IMR-90 (cell line): ENCODE data around the gene MRPL50. TPM values are rescaled to one million over a fixed set of nuclear protein-coding genes. Genes with fewer than 3 reads are reported as not detected.

Experiments
- ATAC-seq: fragments of 200-7000 bp; cut with Tn5 transposase; 2 replicates; pipeline ENCODE4 v1.9.1; 2020; ENCODE audit warnings: low read depth, mild to moderate bottlenecking, moderate library complexity
- BruUV-seq: library from RNA; stranded (reverse); fragments of 400-500 nt; replicated peaks from 2 replicates; lab custom pipeline; 2021; lab: Mats Ljungman, UMichigan
- CTCF ChIA-PET: fragments of 300-600 bp; formaldehyde crosslinking; extraction: SDS; loops from one replicate; lab custom pipeline; 2021; ENCODE audit warnings: antibody characterized with exemption; lab: Yijun Ruan, JAX
- POLR2A ChIA-PET: fragments of 300-600 bp; sonication (Branson Sonifier 250); formaldehyde crosslinking; loops from one replicate; lab custom pipeline; 2022; ENCODE audit warnings: antibody characterized with exemption; ENCODE audit not compliant: unreplicated experiment; lab: Charles Lee
- DNase-seq: peaks from one replicate; pipeline ENCODE4 v3.0.0; 2013
- H2AFZ ChIP-seq: replicated peaks from 2 replicates; pipeline ENCODE3; 2013; ENCODE audit warnings: low read length, mild to moderate bottlenecking; ENCODE audit not compliant: poor library complexity
- H2AK5ac ChIP-seq: 2 replicates; pipeline ENCODE4 v1.6.1; 2013; ENCODE audit warnings: low read depth, low read length, inconsistent platforms
- H2AK9ac ChIP-seq: replicated peaks from 2 replicates; pipeline ENCODE3; 2013; ENCODE audit warnings: mild to moderate bottlenecking, low read depth, low read length, moderate library complexity; ENCODE audit not compliant: poor library complexity
- H2BK120ac ChIP-seq: 2 replicates; pipeline ENCODE4 v1.6.1; 2013; ENCODE audit warnings: low read depth, low read length, inconsistent platforms
- H2BK15ac ChIP-seq: 3 replicates; pipeline ENCODE4 v1.6.1; 2013; ENCODE audit warnings: low read depth, low read length, inconsistent platforms
- H2BK20ac ChIP-seq: 2 replicates; pipeline ENCODE4 v1.6.1; 2013; ENCODE audit warnings: low read depth, mild to moderate bottlenecking, inconsistent platforms, low read length, moderate library complexity
- H2BK5ac ChIP-seq: 2 replicates; pipeline ENCODE4 v1.6.1; 2013; ENCODE audit warnings: mild to moderate bottlenecking, low read depth, low read length, inconsistent platforms; ENCODE audit not compliant: poor library complexity, severe bottlenecking
- H3K14ac ChIP-seq: replicated peaks from 2 replicates; pipeline ENCODE4 v1.6.1; 2013; ENCODE audit warnings: low read depth, low read length, inconsistent platforms
- H3K18ac ChIP-seq: 2 replicates; pipeline ENCODE4 v1.6.1; 2013; ENCODE audit warnings: low read depth, low read length, control low read depth
- H3K23ac ChIP-seq: 2 replicates; pipeline ENCODE4 v1.6.1; 2013; ENCODE audit warnings: low read depth, low read length, inconsistent platforms
- H3K27ac ChIP-seq: 2 replicates; pipeline ENCODE4 v1.5.1; 2013; ENCODE audit warnings: mild to moderate bottlenecking, control low read depth, low read length; ENCODE audit not compliant: insufficient read depth
- H3K27me3 ChIP-seq: 2 replicates; pipeline ENCODE4 v1.6.1; 2013; ENCODE audit warnings: low read length; ENCODE audit not compliant: control insufficient read depth, insufficient read depth
- H3K36me3 ChIP-seq: 2 replicates; pipeline ENCODE4 v1.6.1; 2013; ENCODE audit warnings: low read length, mixed read lengths; ENCODE audit not compliant: control insufficient read depth, insufficient read depth
- H3K4ac ChIP-seq: 2 replicates; pipeline ENCODE4 v1.6.1; 2013; ENCODE audit warnings: low read depth, low read length, inconsistent platforms
- H3K4me1 ChIP-seq: 2 replicates; pipeline ENCODE4 v1.6.1; 2013; ENCODE audit warnings: low read length, mixed read lengths; ENCODE audit not compliant: control insufficient read depth, insufficient read depth
- H3K4me2 ChIP-seq: 2 replicates; pipeline ENCODE4 v1.6.1; 2013; ENCODE audit warnings: low read depth, mild to moderate bottlenecking, control low read depth, low read length, moderate library complexity
- H3K4me3 ChIP-seq: 2 replicates; pipeline ENCODE4 v1.5.1; 2013; ENCODE audit warnings: low read depth, mild to moderate bottlenecking, control low read depth, low read length, moderate library complexity; ENCODE audit not compliant: insufficient read depth
- H3K56ac ChIP-seq: 2 replicates; pipeline ENCODE4 v1.6.1; 2013; ENCODE audit warnings: low read length, inconsistent platforms; ENCODE audit not compliant: insufficient read depth; ENCODE audit errors: extremely low read depth
- H3K79me1 ChIP-seq, 2 experiments: 2 replicates each; pipeline ENCODE4 v1.6.1; 2013; ENCODE audit warnings: low read length in 2 of 2, inconsistent platforms in 1 of 2, low read depth in 1 of 2
- H3K9ac ChIP-seq: 2 replicates; pipeline ENCODE4 v1.6.1; 2013; ENCODE audit warnings: low read depth, low read length, control low read depth
- H3K9me1 ChIP-seq: 2 replicates; pipeline ENCODE4 v1.6.1; 2013; ENCODE audit warnings: low read length, inconsistent platforms; ENCODE audit not compliant: insufficient read depth
- H3K9me3 ChIP-seq: 2 replicates; pipeline ENCODE4 v1.6.1; 2013; ENCODE audit warnings: low read length; ENCODE audit not compliant: control insufficient read depth, insufficient read depth
- H4K20me1 ChIP-seq: 2 replicates; pipeline ENCODE4 v1.6.1; 2013; ENCODE audit warnings: low read length, inconsistent platforms; ENCODE audit not compliant: insufficient read depth
- H4K5ac ChIP-seq: 2 replicates; pipeline ENCODE4 v1.6.1; 2013; ENCODE audit warnings: mild to moderate bottlenecking, low read depth, low read length, control low read depth
- H4K8ac ChIP-seq, 2 experiments: 2 replicates each; pipeline ENCODE4 v1.6.1; 2013; ENCODE audit warnings: low read depth in 2 of 2, low read length in 2 of 2, control low read depth in 1 of 2, inconsistent platforms in 1 of 2
- H4K91ac ChIP-seq: 2 replicates; pipeline ENCODE4 v1.6.1; 2013; ENCODE audit warnings: low read depth, low read length, inconsistent platforms; ENCODE audit not compliant: insufficient read depth
- BHLHE40 ChIP-seq: fragments of 150-350 bp; IDR thresholded peaks from 2 replicates; pipeline ENCODE4 v1.6.1; 2016; ENCODE audit warnings: mild to moderate bottlenecking, low read depth, low read length
- CEBPB ChIP-seq: IDR thresholded peaks from 2 replicates; pipeline ENCODE4 v1.6.1; 2012; ENCODE audit warnings: low read depth, low read length, improper control_type of control experiment
- CHD1 ChIP-seq: IDR thresholded peaks from 2 replicates; pipeline ENCODE4 v1.6.1; 2012; ENCODE audit warnings: low read depth, low read length, improper control_type of control experiment
- ELK1 ChIP-seq: fragments of 150-350 bp; IDR thresholded peaks from 2 replicates; pipeline ENCODE4 v1.6.1; 2016; ENCODE audit warnings: low read depth, mild to moderate bottlenecking, low read length, moderate library complexity, borderline replicate concordance
- MAZ ChIP-seq: IDR thresholded peaks from 2 replicates; pipeline ENCODE4 v1.6.1; 2012; ENCODE audit warnings: low read depth, mild to moderate bottlenecking, low read length, improper control_type of control experiment, moderate library complexity, borderline replicate concordance
- POLR2A ChIP-seq: IDR thresholded peaks from 2 replicates; pipeline ENCODE4 v1.6.1; 2012; ENCODE audit warnings: mild to moderate bottlenecking, low read depth, low read length
- RAD21 ChIP-seq: IDR thresholded peaks from 2 replicates; pipeline ENCODE4 v1.6.1; 2012; ENCODE audit warnings: low read length, improper control_type of control experiment
- RFX5 ChIP-seq: IDR thresholded peaks from 2 replicates; pipeline ENCODE4 v1.8.0; 2012; ENCODE audit warnings: low read depth, mild to moderate bottlenecking, low read length, moderate library complexity
- SMC3 ChIP-seq: fragments of 150-350 bp; IDR thresholded peaks from 2 replicates; pipeline ENCODE4 v1.6.1; 2016; ENCODE audit warnings: low read depth, mild to moderate bottlenecking, antibody characterized with exemption, low read length, moderate library complexity
- dilution Hi-C: fragments of 300-500 bp; cut with HindIII; formaldehyde crosslinking; loops from one replicate; pipeline ENCODE4 v1.14.3; 2018; ENCODE audit warnings: low sequenced_read_pairs; ENCODE audit not compliant: unreplicated experiment
- in situ Hi-C: fragments of 300-500 bp; cut with MboI; formaldehyde crosslinking; loops from 3 replicates; pipeline ENCODE4 v1.14.3; 2019; ENCODE audit warnings: low sequenced_read_pairs, inconsistent platforms, mixed read lengths
- intact Hi-C: fragments of 100-400 bp; cut with micrococcal nuclease; formaldehyde crosslinking; loops from 2 replicates; pipeline ENCODE4 v1.10.0; 2022
- polyA plus RNA-seq, 3 experiments: library from polyadenylated mRNA; depleted of rRNA; stranded (reverse); fragments of >200 nt; gene quantifications; 2 replicates each; pipeline ENCODE4 v1.2.3, GENCODE V29; 2012; ENCODE audit warnings: low replicate concordance in 1 of 3
- total RNA-seq: library from RNA; depleted of rRNA; stranded (reverse); fragments of >200 nt; gene quantifications from 2 replicates; pipeline ENCODE4 v1.2.3, GENCODE V29; 2012

The MRPL50 gene
- total and polyA plus RNA-seq, 2 of the 4 experiments (the other 2 are of a cell fraction), result 7.5 to 8.6 TPM

DNA sequence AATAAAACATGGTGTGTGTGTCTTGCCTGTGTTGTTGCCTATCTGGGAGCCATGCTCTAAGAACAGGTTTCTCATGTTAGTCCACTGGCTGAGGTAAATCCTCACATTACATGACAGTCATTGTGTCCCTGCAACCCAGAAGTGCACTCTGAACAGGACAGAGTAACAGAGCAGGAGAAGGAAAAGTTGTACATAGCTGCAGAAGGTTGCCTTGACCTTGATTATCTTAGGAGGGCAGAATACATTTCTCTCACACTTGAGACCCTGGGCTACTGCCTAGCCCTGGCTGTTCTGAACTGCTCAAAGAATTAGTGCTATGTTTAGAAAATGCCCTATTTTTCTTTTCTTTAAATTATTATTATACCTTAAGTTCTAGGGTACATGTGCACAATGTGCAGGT, 17.2 kb upstream of the MRPL50 start:
- Histone ChIP-seq H3K9ac (no peak overlapping the region), H3K4me2 (no peak overlapping the region), H3K9me1 (no peaks in the 10 kb centered on the region), H2BK120ac (no peak overlapping the region), H3K56ac (no peak overlapping the region), H2AK5ac (no peak overlapping the region), H3K18ac (no peak overlapping the region), H4K20me1 (no peaks in the 10 kb centered on the region), H3K4me3 (no peak overlapping the region), H3K27me3 (no peaks in the 10 kb centered on the region), H3K27ac (no peak overlapping the region), H2BK15ac (no peak overlapping the region), H3K14ac (no peak overlapping the region), H3K4me1 (no peaks in the 10 kb centered on the region), H3K23ac (no peak overlapping the region), H2AK9ac (no peak overlapping the region), H4K8ac (no peak overlapping the region), H4K91ac (no peak overlapping the region), H2AFZ (no peak overlapping the region), H3K4ac (no peak overlapping the region), H4K5ac (no peak overlapping the region), H2BK5ac (no peak overlapping the region), H3K79me1 (0 out of 4 replicates have a peak, but pooled peaks cover 0 to 2% of the 10 kb centered on the region in 2 experiments), H3K36me3 (no peaks in the 10 kb centered on the region), H3K9me3 (peaks cover 24% of the 10 kb centered on the region), H2BK20ac (no peak overlapping the region)
- CTCF ChIA-PET, result no interaction called here
- no TSS peak for BruUV-seq
- in situ Hi-C loops (no loop called here), intact Hi-C loops (no loop called here), dilution Hi-C loops (no loop called here)
- ATAC-seq, result no peak
- TF ChIP-seq POLR2A (no peak), RFX5 (no peak), MAZ (no peak), BHLHE40 (no peak), ELK1 (no peak), SMC3 (no peak), CEBPB (no peak), RAD21 (no peak), CHD1 (no peak)
- no peak for DNase-seq
- POLR2A ChIA-PET, result no interaction called here
